Activated naive CD4-positive, alpha-beta T cell treated with anti-CD3 and anti-CD28 coated beads for 36 hours (primary cell): ENCODE results near the gene ADAT2. TPM values are rescaled to one million over a fixed set of nuclear protein-coding genes. Genes with fewer than 3 reads are reported as not detected.
"Not testable (repeated sequence)": the region's sequence is repeated elsewhere in the genome, so short reads cannot be mapped to it uniquely, and the experiment has no call there.

ENCODE experiments used
- CTCF ChIA-PET: fragments of 350-600 bp; sonication (Branson Sonifier 250); formaldehyde crosslinking; loops from one replicate; lab custom pipeline; 2021; ENCODE audit warnings: antibody characterized with exemption; lab: Charles Lee
- DNase-seq: peaks from one replicate; pipeline ENCODE4 v3.0.0-alpha.2; 2020
- H3K27ac Mint-ChIP-seq: one replicate; pipeline ENCODE4 v1.8.0; 2021; ENCODE audit warnings: mild to moderate bottlenecking, mixed read lengths
- H3K27me3 Mint-ChIP-seq: one replicate; pipeline ENCODE4 v1.8.0; 2021; ENCODE audit warnings: low read depth, mixed read lengths
- H3K36me3 Mint-ChIP-seq: one replicate; pipeline ENCODE4 v1.8.0; 2021; ENCODE audit warnings: low read depth, mixed read lengths
- H3K4me1 Mint-ChIP-seq: one replicate; pipeline ENCODE4 v1.8.0; 2021; ENCODE audit warnings: low read depth, mixed read lengths
- H3K4me3 Mint-ChIP-seq: one replicate; pipeline ENCODE4 v1.8.0; 2021; ENCODE audit warnings: mild to moderate bottlenecking, moderate library complexity, mixed read lengths
- H3K9me3 Mint-ChIP-seq: one replicate; pipeline ENCODE4 v1.8.0; 2021; ENCODE audit warnings: mixed read lengths
- intact Hi-C: fragments of 100-400 bp; cut with micrococcal nuclease; formaldehyde crosslinking; loops from one replicate; pipeline ENCODE4 v1.15.1; 2023
- total RNA-seq, 2 experiments: library from RNA; stranded (reverse); gene quantifications; one replicate each; pipeline ENCODE4 v1.2.3, GENCODE V29; 2021

ADAT2 gene
- total RNA-seq, 2 experiments from 2014 or later, result 36.8 to 39.5 TPM

DNA sequence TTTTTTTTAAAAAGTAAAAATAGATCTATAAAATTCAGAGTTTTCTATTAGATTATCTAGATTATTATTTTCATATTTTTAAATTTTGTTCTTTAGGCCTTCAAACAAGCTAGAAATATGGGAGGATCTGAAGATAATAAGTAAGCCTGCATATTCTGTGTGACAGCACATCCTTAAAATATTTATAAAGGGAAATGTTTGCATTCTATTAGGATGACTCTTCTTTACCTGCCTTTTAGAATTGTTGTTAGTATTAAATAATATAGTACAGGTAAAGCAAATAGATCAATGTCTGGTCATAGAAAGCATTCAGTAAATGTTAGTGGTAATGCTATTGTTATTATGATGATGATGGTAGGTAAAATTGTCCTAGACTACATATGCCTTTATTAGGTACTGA is 17.5 kb upstream of the ADAT2 start:
- peaks cover 24% of the 10 kb centered on the region for H3K36me3 Mint-ChIP-seq
- DNase-seq, result no peak
- no peak overlapping the region for H3K27ac Mint-ChIP-seq
- no peaks in the 10 kb centered on the region for H3K4me1 Mint-ChIP-seq
- H3K9me3 Mint-ChIP-seq, result peaks cover 3% of the 10 kb centered on the region
- CTCF ChIA-PET, result no interaction called here
- intact Hi-C loops, result no loop called here
- H3K4me3 Mint-ChIP-seq, result no peak overlapping the region
- no peaks in the 10 kb centered on the region for H3K27me3 Mint-ChIP-seq

DNA sequence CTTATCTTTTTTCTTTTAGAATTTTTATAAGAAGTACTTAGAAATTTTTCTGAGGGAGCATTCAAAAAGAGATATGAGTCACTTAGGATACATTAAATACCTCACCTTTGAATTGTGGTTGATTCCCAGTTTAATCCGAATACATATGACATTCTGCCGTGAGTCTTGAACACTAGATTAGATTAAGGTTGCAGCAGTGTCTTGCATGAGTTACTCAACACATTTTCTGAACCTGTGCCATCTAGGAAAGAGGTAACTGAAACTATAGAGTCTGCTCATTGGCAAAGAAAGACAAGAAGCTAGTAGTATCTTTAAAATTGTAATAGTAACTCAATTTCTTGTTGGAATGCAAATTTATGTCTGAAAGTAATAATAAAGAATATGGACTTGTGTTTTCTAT is 15.1 kb upstream of the ADAT2 start:
- intact Hi-C loops, result no loop called here
- Mint-ChIP-seq H3K27me3 (no peaks in the 10 kb centered on the region), H3K4me3 (no peak overlapping the region), H3K9me3 (peaks cover 3% of the 10 kb centered on the region), H3K4me1 (no peaks in the 10 kb centered on the region), H3K36me3 (peaks cover 25% of the 10 kb centered on the region), H3K27ac (no peak overlapping the region)
- no peak for DNase-seq
- CTCF ChIA-PET, result no interaction called here

DNA sequence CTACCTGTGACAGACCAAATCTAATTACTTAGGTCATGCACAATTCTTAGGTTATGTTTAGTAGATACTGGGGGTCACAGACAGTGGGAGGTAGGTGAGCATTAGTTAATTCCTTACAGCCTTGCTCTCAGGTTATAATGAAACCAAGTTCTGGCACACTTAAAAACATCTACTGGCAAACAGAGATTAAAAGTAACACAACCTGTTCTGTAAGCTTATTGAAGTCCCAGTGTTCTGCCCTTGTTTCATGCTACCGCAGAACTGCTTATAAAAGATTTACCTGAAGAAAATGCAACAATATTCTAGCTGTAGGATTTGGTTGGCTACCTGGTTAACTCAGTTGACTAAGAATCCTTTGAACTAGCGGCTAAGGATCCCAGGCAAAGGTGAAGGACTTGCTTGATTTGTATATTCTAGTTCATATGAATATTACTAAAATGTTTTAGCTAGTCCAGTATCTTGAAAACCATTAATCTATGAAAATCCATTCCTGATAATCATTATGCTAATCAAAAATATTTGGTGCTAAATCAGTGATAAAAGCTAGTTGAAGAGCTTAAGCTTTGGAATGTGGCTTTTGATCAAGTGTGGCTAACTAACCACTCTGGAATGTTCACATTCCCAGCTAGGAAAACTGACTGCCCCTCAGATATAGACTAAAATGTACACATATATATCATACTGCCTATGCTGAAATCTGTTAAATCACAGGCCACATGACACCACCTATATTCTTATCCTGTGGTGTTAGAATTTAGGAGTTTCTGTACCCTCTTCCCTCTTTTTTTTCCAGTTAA is 7.3 kb upstream of the ADAT2 start:
- peaks cover 14% of the 10 kb centered on the region for H3K36me3 Mint-ChIP-seq
- H3K27ac Mint-ChIP-seq, result no peak overlapping the region
- H3K27me3 Mint-ChIP-seq, result no peaks in the 10 kb centered on the region
- H3K9me3 Mint-ChIP-seq, result no peaks in the 10 kb centered on the region
- DNase-seq, result no peak
- peaks cover 26% of the 10 kb centered on the region for H3K4me1 Mint-ChIP-seq
- intact Hi-C loops, result loop anchor here (10.0 kb wide), 2 partner anchors 697 to 877 kb away; partner anchors contain the start of gene STX11
- H3K4me3 Mint-ChIP-seq, result no peak overlapping the region
- CTCF ChIA-PET, result no interaction called here

DNA sequence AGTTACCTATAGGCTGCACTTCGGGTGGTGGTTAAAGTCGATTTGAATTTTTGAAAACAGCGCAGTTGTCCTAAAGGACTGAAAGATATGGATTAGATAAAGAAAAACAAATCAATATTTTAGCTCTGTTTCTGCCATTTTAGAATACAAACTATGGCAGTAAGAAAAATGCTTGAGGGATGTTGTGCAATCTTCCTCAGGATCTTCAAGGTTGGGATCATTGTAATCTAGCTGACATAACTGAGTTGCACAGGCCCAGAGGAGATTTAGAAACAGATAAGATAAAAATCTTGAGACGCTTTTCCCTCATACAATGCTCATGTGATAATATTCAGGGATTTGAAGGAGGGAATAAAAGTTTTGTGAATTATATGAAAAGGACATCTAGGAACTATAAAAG is 1.0 kb upstream of the ADAT2 start:
- H3K9me3 Mint-ChIP-seq, result no peaks in the 10 kb centered on the region
- DNase-seq, result no peak
- intact Hi-C loops, result loop anchor here (2.0 to 10.0 kb wide), 5 partner anchors 85 to 883 kb away; partner anchors contain the start of genes AIG1 and STX11
- H3K4me1 Mint-ChIP-seq, result peaks cover 51% of the 10 kb centered on the region
- CTCF ChIA-PET, result no interaction called here
- no peaks in the 10 kb centered on the region for H3K27me3 Mint-ChIP-seq
- peak overlapping the region; percentile 97 for H3K27ac Mint-ChIP-seq
- peak overlapping the region; percentile 100 for H3K4me3 Mint-ChIP-seq
- peaks cover 9% of the 10 kb centered on the region for H3K36me3 Mint-ChIP-seq

DNA sequence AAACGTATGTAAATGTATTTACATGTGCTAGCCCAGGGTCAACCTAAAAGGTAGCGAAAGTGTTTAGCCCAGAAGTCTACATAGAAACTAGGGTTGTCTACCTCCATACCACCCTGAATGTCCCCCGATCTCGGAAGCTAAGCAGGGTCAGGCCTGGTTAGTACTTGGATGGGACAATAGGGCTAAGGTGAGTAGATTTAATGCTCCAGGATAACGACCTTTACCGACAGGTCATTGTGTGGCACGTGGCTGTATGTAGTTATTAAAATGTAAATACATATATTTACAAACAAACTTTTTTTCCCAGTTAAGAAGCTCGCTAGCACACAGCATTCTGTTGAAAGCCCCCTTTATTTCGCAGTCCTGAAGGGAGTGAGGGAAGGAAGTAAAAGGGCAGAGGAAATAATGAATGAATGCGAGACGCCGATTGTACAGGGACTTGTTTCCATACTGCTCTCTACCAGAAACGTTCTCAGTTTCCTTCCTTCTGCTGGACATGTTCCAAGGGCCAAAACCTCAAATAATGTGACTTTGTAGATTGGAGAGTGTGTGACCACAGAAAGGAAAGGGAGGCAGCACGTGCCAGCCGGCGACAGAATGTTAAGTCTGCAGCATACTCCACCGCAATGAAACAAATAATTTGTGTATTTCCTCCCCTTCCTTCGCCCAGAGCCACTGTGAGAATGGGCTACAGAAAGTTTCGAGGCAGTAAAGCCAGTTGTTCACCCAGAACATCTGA is 612 bp downstream of the ADAT2 start:
- CTCF ChIA-PET, result no interaction called here
- intact Hi-C loops, result loop anchor here (1.0 to 10.0 kb wide), 11 partner anchors 9 to 1303 kb away; partner anchors contain the start of genes AIG1, FUCA2, LTV1 and NMBR
- Mint-ChIP-seq H3K4me1 (peaks cover 45% of the 10 kb centered on the region), H3K36me3 (peaks cover 9% of the 10 kb centered on the region), H3K4me3 (peak overlapping the region; percentile 100), H3K27me3 (no peaks in the 10 kb centered on the region), H3K9me3 (no peaks in the 10 kb centered on the region), H3K27ac (peak overlapping the region; percentile 97)
- peak; percentile 30 for DNase-seq

DNA sequence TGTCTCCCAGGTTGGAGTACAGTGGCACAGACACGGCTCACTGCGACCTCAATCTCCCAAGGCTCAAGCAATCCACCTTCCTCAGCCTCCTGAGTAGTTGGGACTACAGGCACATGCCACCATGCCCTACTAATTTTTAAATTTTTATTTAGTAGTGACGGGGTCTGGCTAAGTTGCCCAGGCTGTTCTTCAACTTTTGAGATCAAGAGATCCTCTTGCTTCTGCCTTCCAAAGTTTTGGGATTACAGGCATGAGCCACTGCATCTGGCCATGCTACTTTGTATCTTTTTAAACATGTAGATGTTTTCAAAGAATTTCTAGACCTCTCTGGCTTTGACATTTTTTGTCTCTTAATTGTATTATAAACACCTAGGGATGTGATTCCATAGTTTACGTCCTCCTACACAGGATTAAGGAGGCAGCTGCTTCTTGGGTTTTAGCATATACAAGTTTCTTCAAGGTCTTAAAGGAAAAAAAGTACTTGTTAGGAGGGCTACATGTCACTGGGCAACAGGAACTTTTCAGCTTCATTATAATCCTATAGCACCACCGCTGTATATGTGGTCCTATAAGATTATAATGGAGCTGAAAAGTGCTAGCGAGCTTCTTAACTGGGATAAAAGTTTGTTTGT is 1.3 kb downstream of the ADAT2 start:
- H3K4me1 Mint-ChIP-seq, result peaks cover 40% of the 10 kb centered on the region
- H3K9me3 Mint-ChIP-seq, result no peaks in the 10 kb centered on the region
- H3K36me3 Mint-ChIP-seq, result peaks cover 15% of the 10 kb centered on the region
- H3K27ac Mint-ChIP-seq, result no peak overlapping the region
- H3K4me3 Mint-ChIP-seq, result peak overlapping the region; percentile 100
- CTCF ChIA-PET, result no interaction called here
- intact Hi-C loops, result no loop called here
- DNase-seq, result no peak
- no peaks in the 10 kb centered on the region for H3K27me3 Mint-ChIP-seq

DNA sequence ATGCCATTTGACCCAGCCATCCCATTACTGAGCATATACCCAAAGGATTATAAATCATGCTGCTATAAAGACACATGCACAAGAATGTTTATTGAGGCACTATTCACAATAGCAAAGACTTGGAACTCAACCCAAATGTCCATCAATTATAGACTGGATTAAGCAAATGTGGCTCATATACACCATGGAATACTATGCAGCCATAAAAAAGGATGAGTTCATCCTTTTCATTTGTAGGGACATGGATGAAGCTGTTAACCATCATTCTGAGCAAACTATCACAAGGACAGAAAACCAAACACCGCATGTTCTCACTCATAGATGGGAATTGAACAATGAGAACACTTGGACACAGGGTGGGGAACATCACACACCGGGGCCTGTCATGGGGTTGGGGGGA is 2.6 kb downstream of the ADAT2 start:
- H3K27ac Mint-ChIP-seq, intact Hi-C loops, CTCF ChIA-PET, DNase-seq, H3K4me3 Mint-ChIP-seq, H3K27me3 Mint-ChIP-seq, H3K9me3 Mint-ChIP-seq: not testable (repeated sequence)
- peaks cover 19% of the 10 kb centered on the region for H3K36me3 Mint-ChIP-seq
- peaks cover 37% of the 10 kb centered on the region for H3K4me1 Mint-ChIP-seq

DNA sequence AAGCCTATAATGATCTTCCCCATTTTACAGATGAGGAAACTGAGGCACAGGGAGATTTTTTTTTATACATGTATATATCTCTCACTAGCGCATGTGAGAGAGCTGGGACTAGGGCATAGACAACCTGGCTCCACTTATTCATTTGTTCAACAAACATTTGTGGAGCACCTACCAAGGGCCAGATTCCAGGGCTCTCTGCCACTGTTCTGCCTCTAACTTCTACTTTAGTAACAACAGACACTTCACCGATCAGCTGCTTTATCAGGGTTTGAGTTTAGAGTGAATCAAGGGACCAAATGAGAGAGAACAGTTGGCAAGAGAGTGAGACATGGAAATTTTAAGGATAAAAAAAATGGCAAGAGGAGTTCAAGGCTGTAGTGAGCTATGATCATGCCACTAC is 7.4 kb downstream of the ADAT2 start:
- Mint-ChIP-seq H3K36me3 (peaks cover 44% of the 10 kb centered on the region), H3K4me3 (no peak overlapping the region), H3K27me3 (no peaks in the 10 kb centered on the region), H3K9me3 (no peaks in the 10 kb centered on the region), H3K4me1 (peaks cover 55% of the 10 kb centered on the region), H3K27ac (no peak overlapping the region)
- CTCF ChIA-PET, result interaction anchor here (0.6 to 1.6 kb wide), 4 partner anchors 10 to 1296 kb away, joined by 3 to 7 read pairs (median 4); partner anchors contain the start of genes NMBR and VTA1
- DNase-seq, result no peak
- intact Hi-C loops, result loop anchor here (5.0 kb wide), 1 partner anchor 1046 kb away; no protein-coding TSS in a partner anchor

DNA sequence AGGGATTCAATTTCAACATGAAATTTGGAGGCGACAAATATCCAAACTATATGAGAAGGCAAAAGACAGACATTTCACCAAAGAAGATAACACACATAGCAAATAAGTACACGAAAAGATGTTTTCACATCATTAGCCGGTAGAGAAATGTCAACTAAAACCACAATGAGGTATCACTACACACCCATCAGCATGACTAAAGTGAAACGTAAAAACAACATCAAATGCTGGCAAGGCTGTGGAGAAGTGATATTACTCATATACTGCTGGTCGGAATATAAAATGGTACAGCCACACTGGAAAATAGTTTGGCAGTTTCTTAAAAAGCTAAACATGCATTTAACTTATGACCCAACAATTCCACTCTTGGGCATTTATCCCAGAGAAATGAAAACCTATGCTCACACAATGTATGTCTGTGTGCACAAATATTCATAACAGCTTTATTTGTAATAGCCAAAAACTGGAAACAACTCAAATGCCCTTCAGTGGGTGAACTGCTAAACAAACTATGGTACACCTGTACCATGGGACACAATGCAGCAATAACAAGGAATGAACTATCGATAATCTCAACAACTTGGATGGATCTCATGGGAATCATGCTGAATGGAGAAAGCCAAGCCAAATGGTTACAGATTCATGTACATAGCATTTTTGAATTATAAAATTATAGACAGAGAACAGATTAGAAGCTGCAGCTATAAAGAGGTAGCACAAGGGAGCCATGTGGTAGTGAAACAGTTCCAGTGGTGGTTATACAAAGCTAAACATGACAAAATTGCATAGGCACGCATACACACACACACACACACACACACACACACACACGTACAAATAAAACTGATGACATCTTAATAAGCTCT is 8.6 kb downstream of the ADAT2 start:
- no peak overlapping the region for H3K4me3 Mint-ChIP-seq
- peaks cover 45% of the 10 kb centered on the region for H3K36me3 Mint-ChIP-seq
- intact Hi-C loops, result loop anchor here (1.0 to 5.0 kb wide), 2 partner anchors 8 to 1045 kb away; partner anchors contain the start of genes ADAT2 and PEX3
- H3K4me1 Mint-ChIP-seq, result peaks cover 46% of the 10 kb centered on the region
- H3K9me3 Mint-ChIP-seq, result no peaks in the 10 kb centered on the region
- peak; percentile 38 for DNase-seq
- no peaks in the 10 kb centered on the region for H3K27me3 Mint-ChIP-seq
- CTCF ChIA-PET, result interaction anchor here (0.6 to 1.6 kb wide), 5 partner anchors 9 to 748 kb away, joined by 3 to 7 read pairs (median 3); no protein-coding TSS in a partner anchor
- no peak overlapping the region for H3K27ac Mint-ChIP-seq

DNA sequence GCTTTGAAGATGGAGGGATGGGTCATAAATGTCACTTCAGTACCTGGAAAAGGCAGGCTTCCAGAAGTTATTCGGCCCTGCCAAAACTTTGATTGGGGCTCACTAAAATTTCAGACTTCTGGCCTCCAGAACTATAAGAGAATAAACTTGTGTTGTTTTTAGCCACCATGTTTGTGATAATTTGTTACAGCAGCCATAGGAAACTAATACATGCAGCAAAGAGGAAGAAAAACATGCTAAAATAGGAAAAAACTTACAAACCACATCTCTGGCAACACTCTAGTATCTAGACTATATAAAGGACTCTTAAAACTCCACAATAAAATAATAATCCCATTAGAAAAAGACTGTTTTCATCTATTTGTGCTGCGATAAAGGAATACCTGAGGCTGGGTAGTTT is 9.5 kb downstream of the ADAT2 start:
- H3K36me3 Mint-ChIP-seq, result peaks cover 48% of the 10 kb centered on the region
- intact Hi-C loops, result loop anchor here (1.0 to 5.0 kb wide), 2 partner anchors 9 to 1044 kb away; partner anchors contain the start of genes ADAT2 and PEX3
- no peak overlapping the region for H3K27ac Mint-ChIP-seq
- no peaks in the 10 kb centered on the region for H3K9me3 Mint-ChIP-seq
- H3K4me1 Mint-ChIP-seq, result peaks cover 40% of the 10 kb centered on the region
- no peaks in the 10 kb centered on the region for H3K27me3 Mint-ChIP-seq
- no peak for DNase-seq
- no peak overlapping the region for H3K4me3 Mint-ChIP-seq
- CTCF ChIA-PET, result no interaction called here

DNA sequence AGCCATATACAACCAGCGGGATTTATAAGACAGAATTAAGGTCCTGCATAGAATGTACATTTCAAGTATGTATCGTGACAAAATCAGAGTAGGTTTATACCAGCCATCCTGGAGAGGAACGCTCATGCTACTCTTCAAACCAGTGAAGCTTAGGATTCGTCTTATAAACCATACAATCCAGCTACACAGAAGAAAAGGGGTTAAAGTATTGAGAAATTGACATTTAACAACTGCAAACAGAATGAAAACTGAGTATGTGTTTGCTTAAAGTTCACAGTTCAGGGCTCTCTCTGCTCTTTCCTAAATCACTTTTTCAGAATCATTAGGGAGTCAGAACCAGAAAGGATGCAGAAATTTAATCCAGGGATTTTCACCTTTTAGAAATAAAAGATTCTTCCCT is 17.9 kb downstream of the ADAT2 start:
- Mint-ChIP-seq H3K4me1 (peaks cover 14% of the 10 kb centered on the region), H3K9me3 (no peaks in the 10 kb centered on the region), H3K4me3 (no peak overlapping the region), H3K27me3 (no peaks in the 10 kb centered on the region), H3K27ac (no peak overlapping the region), H3K36me3 (peaks cover 20% of the 10 kb centered on the region)
- CTCF ChIA-PET, result interaction anchor here (1.6 kb wide), 1 partner anchor 10 kb away, joined by 7 read pairs; no protein-coding TSS in a partner anchor
- intact Hi-C loops, result no loop called here
- DNase-seq, result no peak
